Upper lobe of left lung (tissue), 6 donors: Measurements from ENCODE around the gene PJA1. TPM values are rescaled to one million over a fixed set of nuclear protein-coding genes. Genes with fewer than 3 reads are reported as not detected.

Source experiments
- ATAC-seq, 2 donors: fragments of 200-7000 bp; cut with Tn5 transposase; one replicate each; pipeline ENCODE4 v1.9.1; 2022; ENCODE audit warnings: mild to moderate bottlenecking in 2 of 2, moderate library complexity in 2 of 2; ENCODE audit not compliant: low FRiP score in 2 of 2
- DNase-seq, 2 donors: peaks; one replicate each; pipeline ENCODE4 v3.0.0-alpha.2; 2019 to 2020
- H3K27ac ChIP-seq, 4 donors: fragments of 200-600 bp; sonication (generic); one replicate each; pipeline ENCODE4 v1.5.1; 2016 to 2019
- H3K27me3 ChIP-seq, 4 donors: fragments of 200-600 bp; sonication (generic); one replicate each; pipeline ENCODE4 v1.5.1; 2017 to 2019
- H3K36me3 ChIP-seq, 4 donors: fragments of 200-600 bp; sonication (generic); one replicate each; pipeline ENCODE4 v1.5.1; 2016 to 2019
- H3K4me1 ChIP-seq, 4 donors: fragments of 200-600 bp; sonication (generic); one replicate each; pipeline ENCODE4 v1.5.1; 2018 to 2019
- H3K4me3 ChIP-seq, 4 donors: fragments of 200-600 bp; sonication (generic); one replicate each; pipeline ENCODE4 v1.5.1; 2017 to 2019; ENCODE audit warnings: mild to moderate bottlenecking in 2 of 4, moderate library complexity in 1 of 4
- H3K9me3 ChIP-seq, 4 donors: fragments of 200-600 bp; sonication (generic); one replicate each; pipeline ENCODE4 v1.5.1; 2018 to 2019
- EP300 ChIP-seq, 4 donors: sonication (generic); formaldehyde crosslinking; IDR thresholded peaks; one replicate each; pipeline ENCODE4 v1.5.1; 2017; ENCODE audit warnings: antibody characterized with exemption in 4 of 4, control low read depth in 2 of 4
- POLR2A ChIP-seq, 4 donors: fragments of 450-650 bp; IDR thresholded peaks; one replicate each; pipeline ENCODE4 v1.5.1; 2016 to 2017; ENCODE audit warnings: antibody characterized with exemption in 4 of 4, mild to moderate bottlenecking in 2 of 4
- POLR2AphosphoS5 ChIP-seq, 2 donors: sonication (generic); formaldehyde crosslinking; IDR thresholded peaks; one replicate each; pipeline ENCODE4 v1.5.1; 2017; ENCODE audit warnings: antibody characterized with exemption in 2 of 2
- WGBS, 2 donors: methylation state at CpG; one replicate each; pipeline ENCODE4 v1.1.5; 2017 to 2018; 5-methylcytosine and 5-hydroxymethylcytosine counted together
- total RNA-seq, 6 donors: library from RNA; depleted of rRNA in 4 of 6; stranded (reverse); fragments of >200 nt in 4 of 6; gene quantifications; one replicate each; pipeline versions ENCODE4 v1.1.0 to v1.2.1, GENCODE V29; 2016 to 2021
- TF ChIP-seq, protein P1 (sequence below), 6 experiments: fragments of 450-650 bp in 4 of 6; fragments of 200-600 bp in 2 of 6; sonication (generic) in 2 of 6; IDR thresholded peaks; one replicate each; pipeline ENCODE4 v1.5.1; 2016 to 2019; ENCODE audit warnings: antibody characterized with exemption in 6 of 6
- donor health status: DM: no; HTN: no; CAD: no; lungs with moderate emphysema.
- donor health status: DM: no; HTN: yes; CAD: no; lungs with severe emphysema.

The PJA1 gene
- total RNA-seq, 6 donors from 2014 or later, result 13.8 to 25.9 (median 14.8) TPM

DNA sequence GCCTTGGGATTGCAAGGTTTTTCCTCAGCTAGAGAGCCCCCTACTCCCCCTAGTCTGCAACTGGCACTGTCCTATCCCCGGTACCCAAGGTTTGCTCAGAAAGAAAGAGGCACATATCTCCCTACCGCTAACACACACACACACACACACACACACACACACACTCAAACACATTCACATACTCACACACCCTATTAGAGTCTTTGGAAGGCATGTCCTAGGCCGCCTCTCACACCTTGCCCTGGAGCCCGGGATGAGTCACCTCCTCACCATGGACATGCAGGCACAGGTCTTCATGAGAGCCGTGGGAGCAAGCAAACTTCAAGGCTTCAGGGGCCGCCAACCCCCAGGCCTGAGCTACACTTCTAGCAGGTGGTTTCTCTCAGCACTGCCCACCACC is 49.2 kb downstream of the PJA1 start:
- WGBS, 2 donors, result 90% methylated on average over 6 of the region's 6 CpGs
- Histone ChIP-seq H3K4me3 (no peak overlapping the region), H3K36me3 (no peaks in the 10 kb centered on the region), H3K27me3 (no peaks in the 10 kb centered on the region), H3K4me1 (no peaks in the 10 kb centered on the region), H3K9me3 (no peaks in the 10 kb centered on the region), H3K27ac (no peak overlapping the region)
- DNase-seq (no peak), ATAC-seq (no peak)
- no peak for TF ChIP-seq POLR2A (IDR thresholded peaks at IDR 0.05)
- no peak for TF ChIP-seq POLR2AphosphoS5 (IDR thresholded peaks at IDR 0.05)
- TF ChIP-seq EP300 (IDR thresholded peaks at IDR 0.05), result no peak
- TF ChIP-seq, protein P1, sequence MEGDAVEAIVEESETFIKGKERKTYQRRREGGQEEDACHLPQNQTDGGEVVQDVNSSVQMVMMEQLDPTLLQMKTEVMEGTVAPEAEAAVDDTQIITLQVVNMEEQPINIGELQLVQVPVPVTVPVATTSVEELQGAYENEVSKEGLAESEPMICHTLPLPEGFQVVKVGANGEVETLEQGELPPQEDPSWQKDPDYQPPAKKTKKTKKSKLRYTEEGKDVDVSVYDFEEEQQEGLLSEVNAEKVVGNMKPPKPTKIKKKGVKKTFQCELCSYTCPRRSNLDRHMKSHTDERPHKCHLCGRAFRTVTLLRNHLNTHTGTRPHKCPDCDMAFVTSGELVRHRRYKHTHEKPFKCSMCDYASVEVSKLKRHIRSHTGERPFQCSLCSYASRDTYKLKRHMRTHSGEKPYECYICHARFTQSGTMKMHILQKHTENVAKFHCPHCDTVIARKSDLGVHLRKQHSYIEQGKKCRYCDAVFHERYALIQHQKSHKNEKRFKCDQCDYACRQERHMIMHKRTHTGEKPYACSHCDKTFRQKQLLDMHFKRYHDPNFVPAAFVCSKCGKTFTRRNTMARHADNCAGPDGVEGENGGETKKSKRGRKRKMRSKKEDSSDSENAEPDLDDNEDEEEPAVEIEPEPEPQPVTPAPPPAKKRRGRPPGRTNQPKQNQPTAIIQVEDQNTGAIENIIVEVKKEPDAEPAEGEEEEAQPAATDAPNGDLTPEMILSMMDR (IDR thresholded peaks at IDR 0.05), result no peak

- ATAC-seq, result no peak
- H3K27me3 ChIP-seq, result no peaks in the 10 kb centered on the region
- no peak for TF ChIP-seq POLR2AphosphoS5 (IDR thresholded peaks at IDR 0.05)
- TF ChIP-seq EP300 (IDR thresholded peaks at IDR 0.05), result no peak
- no peak for TF ChIP-seq POLR2A (IDR thresholded peaks at IDR 0.05)
- TF ChIP-seq, protein P1 (IDR thresholded peaks at IDR 0.05), result no peak
Measured at GRCh38 chrX:69113723-69114122, 51.5 kb downstream of the PJA1 start.

More at GRCh38 chrX:69113723-69114122, 51.5 kb downstream of the PJA1 start:
- no peak for DNase-seq
- H3K4me3 ChIP-seq, result no peak overlapping the region
- no peaks in the 10 kb centered on the region for H3K9me3 ChIP-seq
- no peak overlapping the region for H3K27ac ChIP-seq
- no peaks in the 10 kb centered on the region for H3K36me3 ChIP-seq
- peaks cover 0 to 10% (median 0%) of the 10 kb centered on the region in 4 donors for H3K4me1 ChIP-seq
